Measurements from ENCODE around the gene IQCH. TPM values are rescaled to one million over a fixed set of nuclear protein-coding genes. Genes with fewer than 3 reads are reported as not detected.

The IQCH gene
- total and polyA plus RNA-seq, 5 donors: 0.34 to 2.1 (median 1.4) TPM

Other genes starting within 250 kb of the IQCH start
- gene SMAD3, start 189.2 kb upstream of the IQCH start, total RNA-seq: 10 to 100 TPM; 29.2 to 40.5 (median 30.5) TPM
- 9.9 TPM for gene SMAD3, start 189.2 kb upstream of the IQCH start, polyA plus RNA-seq
- gene AAGAB, start 125 bp upstream of the IQCH start, total RNA-seq: 10 to 100 TPM; 20.7 to 34.1 (median 21.3) TPM
- gene AAGAB, start 125 bp upstream of the IQCH start, polyA plus RNA-seq: 9.3 TPM

All from right cardiac atrium (tissue), 5 donors.